Measurements from ENCODE around the gene LUC7L3.

Gene LUC7L3

GRCh38 chr17:50682441-50682840 is 37.0 kb upstream of the LUC7L3 start:
- TF ChIP-seq ZBTB6 (tag by site-specific recombination; IDR thresholded peaks at IDR 0.05) = peak; percentile 77; the same call in 1 of the 2 replicates
- 0 out of 2 replicates have a peak, but pooled peaks have one; percentile 24 for TF ChIP-seq ZNF341 (tag by site-specific recombination; IDR thresholded peaks at IDR 0.05; ENCODE audit: low read depth)
- TF ChIP-seq ZNF26 (tag by site-specific recombination; IDR thresholded peaks at IDR 0.05) = no peak
- H3K36me3 ChIP-seq (ENCODE audit: control insufficient read depth in 2 of 2, insufficient read depth in 1 of 2, low read length in 2 of 2) = no peaks in the 10 kb centered on the region
- ChIA-PET POLR2A (no interaction called here), CTCF (interaction anchor here (0.5 to 3.3 kb wide), 9 partner anchors 10 to 481 kb away, joined by 3 to 23 read pairs (median 6); no protein-coding TSS in a partner anchor)
- H3K9me3 ChIP-seq (ENCODE audit: control insufficient read depth, insufficient read depth, low read depth, low read length) = no peaks in the 10 kb centered on the region
- H3K4me3 ChIP-seq (ENCODE audit: low read depth, low read length) = no peak overlapping the region
- peaks cover 6% of the 10 kb centered on the region; the same call in 1 of the 2 replicates for H3K4me1 ChIP-seq (ENCODE audit: control insufficient read depth, insufficient read depth, low read length)
- no peak overlapping the region for H3K27ac ChIP-seq (ENCODE audit: extremely low read depth, low read depth, low read length)

- TF ChIP-seq ZNF785 (tag by site-specific recombination; IDR thresholded peaks at IDR 0.05) (no peak), ZNF175 (tag by site-specific recombination; IDR thresholded peaks at IDR 0.05) (no peak), PRDM6 (tag by site-specific recombination; IDR thresholded peaks at IDR 0.05) (no peak)
- Histone ChIP-seq H3K4me1 (ENCODE audit: control insufficient read depth, insufficient read depth, low read length) (peaks cover 6% of the 10 kb centered on the region; the same call in 1 of the 2 replicates), H3K4me3 (ENCODE audit: low read depth, low read length) (no peak overlapping the region), H3K27ac (ENCODE audit: extremely low read depth, low read depth, low read length) (no peak overlapping the region), H3K9me3 (ENCODE audit: control insufficient read depth, insufficient read depth, low read depth, low read length) (no peaks in the 10 kb centered on the region), H3K36me3 (ENCODE audit: control insufficient read depth in 2 of 2, insufficient read depth in 1 of 2, low read length in 2 of 2) (no peaks in the 10 kb centered on the region)
- ChIA-PET POLR2A (no interaction called here), CTCF (interaction anchor here (0.7 to 3.3 kb wide), 5 partner anchors 12 to 132 kb away, joined by 3 to 23 read pairs (median 13); no protein-coding TSS in a partner anchor)
Observed at GRCh38 chr17:50682938-50683337, 36.5 kb upstream of the LUC7L3 start.

GRCh38 chr17:50683434-50684287 is 35.7 kb upstream of the LUC7L3 start:
- H3K27ac ChIP-seq (ENCODE audit: extremely low read depth, low read depth, low read length) = no peak overlapping the region
- ChIA-PET POLR2A (interaction anchor here (0.5 to 0.9 kb wide), 2 partner anchors 9 to 19 kb away, joined by 3 to 4 read pairs; no protein-coding TSS in a partner anchor), CTCF (interaction anchor here (0.5 to 5.0 kb wide), 12 partner anchors 9 to 198 kb away, joined by 3 to 32 read pairs (median 6); partner anchors contain the start of gene SPATA20)
- H3K4me1 ChIP-seq (ENCODE audit: control insufficient read depth, insufficient read depth, low read length) = peaks cover 6% of the 10 kb centered on the region; the same call in 1 of the 2 replicates
- no peaks in the 10 kb centered on the region for H3K36me3 ChIP-seq (ENCODE audit: control insufficient read depth in 2 of 2, insufficient read depth in 1 of 2, low read length in 2 of 2)
- no peak for TF ChIP-seq PRDM6 (tag by site-specific recombination; IDR thresholded peaks at IDR 0.05)
- TF ChIP-seq GLIS2 (tag by site-specific recombination; IDR thresholded peaks at IDR 0.05) = peak; percentile 24; the same call in 1 of the 2 replicates
- no peaks in the 10 kb centered on the region for H3K9me3 ChIP-seq (ENCODE audit: control insufficient read depth, insufficient read depth, low read depth, low read length)
- no peak overlapping the region for H3K4me3 ChIP-seq (ENCODE audit: low read depth, low read length)

GRCh38 chr17:50684288-50684611 is 35.2 kb upstream of the LUC7L3 start:
- no peak for TF ChIP-seq BCL11B (tag by site-specific recombination; IDR thresholded peaks at IDR 0.05; ENCODE audit: low read depth)
- TF ChIP-seq MZF1 (tag by site-specific recombination; IDR thresholded peaks at IDR 0.05; ENCODE audit: borderline replicate concordance) = no peak
- no peak for TF ChIP-seq ZNF221 (tag by site-specific recombination; IDR thresholded peaks at IDR 0.05; ENCODE audit: borderline replicate concordance)
- TF ChIP-seq ZNF707 (tag by site-specific recombination; IDR thresholded peaks at IDR 0.05) = no peak
- no peak for TF ChIP-seq ZSCAN30 (tag by site-specific recombination; IDR thresholded peaks at IDR 0.05)
- no peak for TF ChIP-seq ZNF2 (tag by site-specific recombination; IDR thresholded peaks at IDR 0.05)
- no peak for TF ChIP-seq ZNF555 (tag by site-specific recombination; conservative IDR thresholded peaks at IDR 0.05)
- TF ChIP-seq ZBTB1 (tag by site-specific recombination; IDR thresholded peaks at IDR 0.05) = no peak
- no peak for TF ChIP-seq TCF7L2 (IDR thresholded peaks at IDR 0.05; ENCODE audit: borderline replicate concordance, low read depth, low read length)
- H3K4me3 ChIP-seq (ENCODE audit: low read depth, low read length) = no peak overlapping the region
- no peaks in the 10 kb centered on the region for H3K9me3 ChIP-seq (ENCODE audit: control insufficient read depth, insufficient read depth, low read depth, low read length)
- H3K36me3 ChIP-seq (ENCODE audit: control insufficient read depth in 2 of 2, insufficient read depth in 1 of 2, low read length in 2 of 2) = no peaks in the 10 kb centered on the region
- no peak overlapping the region for H3K27ac ChIP-seq (ENCODE audit: extremely low read depth, low read depth, low read length)
- CTCF ChIA-PET = interaction anchor here (0.5 to 5.0 kb wide), 12 partner anchors 10 to 199 kb away, joined by 3 to 32 read pairs (median 8); partner anchors contain the start of gene SPATA20
- POLR2A ChIA-PET = interaction anchor here (0.5 to 0.9 kb wide), 3 partner anchors 10 to 52 kb away, joined by 3 to 4 read pairs (median 3); no protein-coding TSS in a partner anchor
- H3K4me1 ChIP-seq (ENCODE audit: control insufficient read depth, insufficient read depth, low read length) = peaks cover 6% of the 10 kb centered on the region; the same call in 1 of the 2 replicates
